GM12873 (cell line): ENCODE measurements around the gene MMP25.

ENCODE experiments used
- CTCF ChIP-seq: IDR thresholded peaks from 2 replicates; pipeline ENCODE4 v1.5.1; 2012; ENCODE audit warnings: low read depth, mild to moderate bottlenecking, moderate library complexity, low read length, control low read depth; ENCODE audit not compliant: insufficient read depth; ENCODE audit errors: missing control alignments

MMP25 gene

GRCh38 chr16:3091551-3091950 is 45.2 kb downstream of the MMP25 start:
- no peak for TF ChIP-seq CTCF

- no peak for TF ChIP-seq CTCF
Observed at GRCh38 chr16:3092501-3092941, 46.2 kb downstream of the MMP25 start.

- peak; percentile 83 for TF ChIP-seq CTCF
Observed at GRCh38 chr16:3094289-3095027, 48.1 kb downstream of the MMP25 start.

- peak; percentile 62 for TF ChIP-seq CTCF
Observed at GRCh38 chr16:3095869-3096268, 49.5 kb downstream of the MMP25 start.

GRCh38 chr16:3096362-3096761 is 50.0 kb downstream of the MMP25 start:
- no peak for TF ChIP-seq CTCF

- no peak for TF ChIP-seq CTCF
Observed at GRCh38 chr16:3097266-3097665, 50.9 kb downstream of the MMP25 start.

GRCh38 chr16:3098459-3099394 is 52.4 kb downstream of the MMP25 start, which contains the start of gene ZSCAN10:
Gene ZSCAN10, minus strand, starts transcription at chr16:3099294. Its CDS starts 6,357 bp downstream, at chr16:3092937.
- TF ChIP-seq CTCF: no peak
